ENCODE measurements around the gene PFKM. TPM values are rescaled to one million over a fixed set of nuclear protein-coding genes. Genes with fewer than 3 reads are reported as not detected.

PFKM gene
- total and polyA plus RNA-seq, 2 of the 4 experiments (the other 2 are of a cell fraction): 56.7 to 82.6 TPM

GRCh38 chr12:48169011-48169410 lies 49.8 kb downstream of the PFKM start:
- CTCF ChIA-PET: interaction anchor here (0.6 to 1.3 kb wide), 2 partner anchors 14 to 53 kb away, joined by 4 to 7 read pairs; partner anchors contain the start of gene CCDC184

More at GRCh38 chr12:48169011-48169410, 49.8 kb downstream of the PFKM start:
- Histone ChIP-seq H4K8ac (ENCODE audit: low read depth in 2 of 2, low read length in 2 of 2) (no peak overlapping the region), H2BK5ac (ENCODE audit: low read depth, low read length, poor library complexity, severe bottlenecking) (no peak overlapping the region), H2BK120ac (ENCODE audit: low read depth, low read length) (no peak overlapping the region), H3K14ac (replicated peaks; ENCODE audit: low read depth, low read length) (no peak overlapping the region), H4K5ac (ENCODE audit: low read depth, low read length) (no peak overlapping the region), H4K91ac (ENCODE audit: insufficient read depth, low read depth, low read length) (no peak overlapping the region), H2BK15ac (ENCODE audit: low read depth, low read length) (no peak overlapping the region), H3K4me3 (ENCODE audit: insufficient read depth, low read depth, low read length) (no peak overlapping the region), H3K4ac (ENCODE audit: low read depth, low read length) (no peak overlapping the region), H3K4me2 (ENCODE audit: low read depth, low read length) (no peak overlapping the region), H4K20me1 (ENCODE audit: insufficient read depth, low read length) (no peaks in the 10 kb centered on the region), H3K9me3 (ENCODE audit: control insufficient read depth, insufficient read depth, low read length) (no peaks in the 10 kb centered on the region), H3K18ac (ENCODE audit: low read depth, low read length) (no peak overlapping the region), H2BK20ac (ENCODE audit: low read depth, low read length) (no peak overlapping the region), H3K27me3 (ENCODE audit: control insufficient read depth, insufficient read depth, low read length) (peaks cover 5% of the 10 kb centered on the region), H3K9me1 (ENCODE audit: insufficient read depth, low read length) (no peaks in the 10 kb centered on the region), H3K79me1 (ENCODE audit: low read depth in 1 of 2, low read length in 2 of 2) (no peaks in the 10 kb centered on the region), H2AK9ac (replicated peaks; ENCODE audit: low read depth, low read length, poor library complexity) (no peak overlapping the region), H3K36me3 (ENCODE audit: control insufficient read depth, insufficient read depth, low read length) (no peaks in the 10 kb centered on the region), H3K23ac (ENCODE audit: low read depth, low read length) (no peak overlapping the region), H3K9ac (ENCODE audit: low read depth, low read length) (no peak overlapping the region), H3K56ac (ENCODE audit: extremely low read depth, insufficient read depth, low read length) (no peak overlapping the region), H2AFZ (replicated peaks; ENCODE audit: low read length, poor library complexity) (no peak overlapping the region), H3K27ac (ENCODE audit: insufficient read depth, low read length) (no peak overlapping the region), H3K4me1 (ENCODE audit: control insufficient read depth, insufficient read depth, low read length) (no peaks in the 10 kb centered on the region), H2AK5ac (ENCODE audit: low read depth, low read length) (no peak overlapping the region)
- ATAC-seq (ENCODE audit: low read depth): no peak
- BruUV-seq (replicated peaks): no TSS peak
- no peak for DNase-seq
- WGBS, 2 experiments (ENCODE audit: extremely low coverage in 2 of 2, insufficient read length in 1 of 2): 78% methylated on average over 14 of the region's 19 CpGs; no CpG with 5 or more reads in 1 of the 2 experiments
- intact Hi-C loops (cut with micrococcal nuclease) (loop anchor here (5.0 to 10.0 kb wide), 2 partner anchors 448 to 454 kb away; no protein-coding TSS in a partner anchor), dilution Hi-C loops (cut with HindIII; ENCODE audit: low sequenced_read_pairs, unreplicated experiment) (no loop called here), in situ Hi-C loops (cut with MboI; ENCODE audit: low sequenced_read_pairs) (no loop called here)
- no peak for TF ChIP-seq USF2 (IDR thresholded peaks at IDR 0.05; ENCODE audit: low read depth, low read length)
- TF ChIP-seq POLR2A (IDR thresholded peaks at IDR 0.05; ENCODE audit: low read depth, low read length): no peak
- TF ChIP-seq CTCF (conservative IDR thresholded peaks at IDR 0.05; ENCODE audit: low read depth, low read length): no peak
- TF ChIP-seq MAZ (IDR thresholded peaks at IDR 0.05; ENCODE audit: borderline replicate concordance, low read depth, low read length): no peak
- no peak for TF ChIP-seq MXI1 (IDR thresholded peaks at IDR 0.05; ENCODE audit: borderline replicate concordance, low read depth, low read length)
- TF ChIP-seq BHLHE40 (IDR thresholded peaks at IDR 0.05; ENCODE audit: low read depth, low read length): no peak
- TF ChIP-seq CHD1 (IDR thresholded peaks at IDR 0.05; ENCODE audit: low read depth, low read length): no peak
- no peak for TF ChIP-seq CEBPB (IDR thresholded peaks at IDR 0.05; ENCODE audit: low read depth, low read length)
- TF ChIP-seq MAFK (IDR thresholded peaks at IDR 0.05; ENCODE audit: low read depth, low read length): no peak
- TF ChIP-seq ELK1 (IDR thresholded peaks at IDR 0.05; ENCODE audit: borderline replicate concordance, low read depth, low read length): no peak
- TF ChIP-seq SMC3 (IDR thresholded peaks at IDR 0.05; ENCODE audit: low read depth, low read length): no peak
- TF ChIP-seq RAD21 (IDR thresholded peaks at IDR 0.05; ENCODE audit: low read length): no peak
- TF ChIP-seq RFX5 (IDR thresholded peaks at IDR 0.05; ENCODE audit: low read depth, low read length): no peak
- POLR2A ChIA-PET (ENCODE audit: unreplicated experiment): no interaction called here
